Renal cortical epithelial cell (primary cell): ENCODE results near the gene JAG1. TPM values are rescaled to one million over a fixed set of nuclear protein-coding genes. Genes with fewer than 3 reads are reported as not detected.

ENCODE experiments used
- DNase-seq: peaks from one replicate; pipeline ENCODE4 v3.0.0-alpha.2; 2011; ENCODE audit warnings: low read depth
- total RNA-seq: library from RNA; depleted of rRNA; stranded (reverse); fragments of >200 nt; gene quantifications from 2 replicates; pipeline ENCODE4 v1.2.3, GENCODE V29; 2014

The JAG1 gene
- total RNA-seq, 1 donor from 2014 or later, result 51.0 TPM

GRCh38 chr20:10653599-10654249 lies 20.1 kb downstream of the JAG1 start:
- peak; percentile 95 for DNase-seq

GRCh38 chr20:10652660-10653261 lies 21.0 kb downstream of the JAG1 start:
- no peak for DNase-seq

GRCh38 chr20:10652185-10652584 lies 21.6 kb downstream of the JAG1 start:
- no peak for DNase-seq

- DNase-seq, result no peak
Measured at GRCh38 chr20:10651227-10651990, 22.4 kb downstream of the JAG1 start.

GRCh38 chr20:10649797-10650160 lies 24.0 kb downstream of the JAG1 start:
- DNase-seq, result peak; percentile 67

- no peak for DNase-seq
Measured at GRCh38 chr20:10649080-10649796, 24.6 kb downstream of the JAG1 start.

GRCh38 chr20:10648651-10649050 lies 25.1 kb downstream of the JAG1 start:
- DNase-seq, result no peak

- no peak for DNase-seq
Measured at GRCh38 chr20:10647909-10648308, 25.9 kb downstream of the JAG1 start.

- peak; percentile 24 for DNase-seq
Measured at GRCh38 chr20:10647471-10647870, 26.3 kb downstream of the JAG1 start.

- no peak for DNase-seq
Measured at GRCh38 chr20:10646886-10647420, 26.8 kb downstream of the JAG1 start.

GRCh38 chr20:10646006-10646405 lies 27.8 kb downstream of the JAG1 start:
- DNase-seq, result no peak

GRCh38 chr20:10645205-10645570 lies 28.6 kb downstream of the JAG1 start:
- no peak for DNase-seq

GRCh38 chr20:10644458-10645204 lies 29.2 kb downstream of the JAG1 start:
- DNase-seq, result no peak

GRCh38 chr20:10643560-10643873 lies 30.3 kb downstream of the JAG1 start:
- DNase-seq, result no peak

- DNase-seq, result no peak
Measured at GRCh38 chr20:10642856-10643559, 30.8 kb downstream of the JAG1 start.

- no peak for DNase-seq
Measured at GRCh38 chr20:10641893-10642292, 31.9 kb downstream of the JAG1 start.

- DNase-seq, result no peak
Measured at GRCh38 chr20:10641467-10641866, 32.3 kb downstream of the JAG1 start.

- no peak for DNase-seq
Measured at GRCh38 chr20:10640897-10641296, 32.9 kb downstream of the JAG1 start.

- no peak for DNase-seq
Measured at GRCh38 chr20:10639737-10640556, 33.9 kb downstream of the JAG1 start.

- DNase-seq, result no peak
Measured at GRCh38 chr20:10639077-10639736, 34.6 kb downstream of the JAG1 start.
